ENCODE results near the gene DDX53.

DDX53 gene

GRCh38 chrX:22985958-22986357 lies 13.8 kb upstream of the DDX53 start:
- no peaks in the 10 kb centered on the region for H3K9me3 ChIP-seq (ENCODE audit: insufficient read depth, low read depth, low read length)
- no peaks in the 10 kb centered on the region for H3K27me3 ChIP-seq (ENCODE audit: insufficient read depth, low read length)
- H3K36me3 ChIP-seq (ENCODE audit: insufficient read depth, low read length), result no peaks in the 10 kb centered on the region
- no peak overlapping the region for H3K9ac ChIP-seq (ENCODE audit: low read depth, low read length)
- WGBS, result 100% methylated on average over 2 of the region's 2 CpGs
- H3K27ac ChIP-seq (ENCODE audit: low read depth, low read length), result no peak overlapping the region
- H3K4me3 ChIP-seq (ENCODE audit: low read length), result no peak overlapping the region
- no peaks in the 10 kb centered on the region for H3K4me1 ChIP-seq (ENCODE audit: insufficient read depth, low read length)

- H3K9me3 ChIP-seq (ENCODE audit: insufficient read depth, low read depth, low read length), result no peaks in the 10 kb centered on the region
- WGBS, result no CpG with 5 or more reads among the region's 1 CpG
- H3K27me3 ChIP-seq (ENCODE audit: insufficient read depth, low read length), result no peaks in the 10 kb centered on the region
Measured at GRCh38 chrX:22987452-22987851, 12.3 kb upstream of the DDX53 start.

GRCh38 chrX:23003116-23003515 lies 3.4 kb downstream of the DDX53 start:
- Histone ChIP-seq H3K4me3 (ENCODE audit: low read length) (no peak overlapping the region), H3K9me3 (ENCODE audit: insufficient read depth, low read depth, low read length) (no peaks in the 10 kb centered on the region), H3K27me3 (ENCODE audit: insufficient read depth, low read length) (no peaks in the 10 kb centered on the region), H3K9ac (ENCODE audit: low read depth, low read length) (no peak overlapping the region), H3K27ac (ENCODE audit: low read depth, low read length) (no peak overlapping the region), H3K4me1 (ENCODE audit: insufficient read depth, low read length) (no peaks in the 10 kb centered on the region), H3K36me3 (ENCODE audit: insufficient read depth, low read length) (no peaks in the 10 kb centered on the region)
- WGBS, result no CpG with 5 or more reads among the region's 2 CpGs

More at GRCh38 chrX:22987452-22987851, 12.3 kb upstream of the DDX53 start:
- H3K36me3 ChIP-seq (ENCODE audit: insufficient read depth, low read length), result no peaks in the 10 kb centered on the region
- H3K9ac ChIP-seq (ENCODE audit: low read depth, low read length), result no peak overlapping the region
- no peaks in the 10 kb centered on the region for H3K4me1 ChIP-seq (ENCODE audit: insufficient read depth, low read length)
- H3K27ac ChIP-seq (ENCODE audit: low read depth, low read length), result no peak overlapping the region
- no peak overlapping the region for H3K4me3 ChIP-seq (ENCODE audit: low read length)

- Histone ChIP-seq H3K4me3 (ENCODE audit: low read length) (no peak overlapping the region), H3K9me3 (ENCODE audit: insufficient read depth, low read depth, low read length) (no peaks in the 10 kb centered on the region), H3K9ac (ENCODE audit: low read depth, low read length) (no peak overlapping the region), H3K27ac (ENCODE audit: low read depth, low read length) (no peak overlapping the region), H3K27me3 (ENCODE audit: insufficient read depth, low read length) (no peaks in the 10 kb centered on the region), H3K36me3 (ENCODE audit: insufficient read depth, low read length) (no peaks in the 10 kb centered on the region), H3K4me1 (ENCODE audit: insufficient read depth, low read length) (no peaks in the 10 kb centered on the region)
- 89% methylated on average over 1 of the region's 1 CpG for WGBS
Measured at GRCh38 chrX:23008431-23009099, 8.8 kb downstream of the DDX53 start.

GRCh38 chrX:23012162-23012561 lies 12.4 kb downstream of the DDX53 start:
- no peaks in the 10 kb centered on the region for H3K27me3 ChIP-seq (ENCODE audit: insufficient read depth, low read length)
- no peaks in the 10 kb centered on the region for H3K36me3 ChIP-seq (ENCODE audit: insufficient read depth, low read length)
- no peaks in the 10 kb centered on the region for H3K9me3 ChIP-seq (ENCODE audit: insufficient read depth, low read depth, low read length)
- H3K4me1 ChIP-seq (ENCODE audit: insufficient read depth, low read length), result no peaks in the 10 kb centered on the region
- 82% methylated on average over 1 of the region's 2 CpGs for WGBS
- H3K27ac ChIP-seq (ENCODE audit: low read depth, low read length), result no peak overlapping the region
- H3K9ac ChIP-seq (ENCODE audit: low read depth, low read length), result no peak overlapping the region
- no peak overlapping the region for H3K4me3 ChIP-seq (ENCODE audit: low read length)

- Histone ChIP-seq H3K27ac (ENCODE audit: low read depth, low read length) (no peak overlapping the region), H3K4me1 (ENCODE audit: insufficient read depth, low read length) (no peaks in the 10 kb centered on the region), H3K27me3 (ENCODE audit: insufficient read depth, low read length) (no peaks in the 10 kb centered on the region), H3K36me3 (ENCODE audit: insufficient read depth, low read length) (no peaks in the 10 kb centered on the region), H3K9me3 (ENCODE audit: insufficient read depth, low read depth, low read length) (no peaks in the 10 kb centered on the region), H3K4me3 (ENCODE audit: low read length) (no peak overlapping the region), H3K9ac (ENCODE audit: low read depth, low read length) (no peak overlapping the region)
- WGBS, result 95% methylated on average over 1 of the region's 1 CpG
Measured at GRCh38 chrX:23012636-23013035, 12.9 kb downstream of the DDX53 start.

- H3K27me3 ChIP-seq (ENCODE audit: insufficient read depth, low read length), result no peaks in the 10 kb centered on the region
- H3K4me1 ChIP-seq (ENCODE audit: insufficient read depth, low read length), result no peaks in the 10 kb centered on the region
- no peak overlapping the region for H3K4me3 ChIP-seq (ENCODE audit: low read length)
- no peaks in the 10 kb centered on the region for H3K9me3 ChIP-seq (ENCODE audit: insufficient read depth, low read depth, low read length)
- 93% methylated on average over 2 of the region's 2 CpGs for WGBS
- no peak overlapping the region for H3K9ac ChIP-seq (ENCODE audit: low read depth, low read length)
- H3K36me3 ChIP-seq (ENCODE audit: insufficient read depth, low read length), result no peaks in the 10 kb centered on the region
- H3K27ac ChIP-seq (ENCODE audit: low read depth, low read length), result no peak overlapping the region
Measured at GRCh38 chrX:23013366-23013765, 13.6 kb downstream of the DDX53 start.

- no CpG with 5 or more reads among the region's 3 CpGs for WGBS
- no peaks in the 10 kb centered on the region for H3K4me1 ChIP-seq (ENCODE audit: insufficient read depth, low read length)
- H3K36me3 ChIP-seq (ENCODE audit: insufficient read depth, low read length), result no peaks in the 10 kb centered on the region
- no peaks in the 10 kb centered on the region for H3K27me3 ChIP-seq (ENCODE audit: insufficient read depth, low read length)
- no peaks in the 10 kb centered on the region for H3K9me3 ChIP-seq (ENCODE audit: insufficient read depth, low read depth, low read length)
- no peak overlapping the region for H3K27ac ChIP-seq (ENCODE audit: low read depth, low read length)
- no peak overlapping the region for H3K4me3 ChIP-seq (ENCODE audit: low read length)
- no peak overlapping the region for H3K9ac ChIP-seq (ENCODE audit: low read depth, low read length)
Measured at GRCh38 chrX:23031600-23031999, 31.8 kb downstream of the DDX53 start.

GRCh38 chrX:23035493-23035892 lies 35.7 kb downstream of the DDX53 start:
- Histone ChIP-seq H3K4me1 (ENCODE audit: insufficient read depth, low read length) (no peaks in the 10 kb centered on the region), H3K9ac (ENCODE audit: low read depth, low read length) (no peak overlapping the region), H3K36me3 (ENCODE audit: insufficient read depth, low read length) (no peaks in the 10 kb centered on the region), H3K4me3 (ENCODE audit: low read length) (no peak overlapping the region), H3K27me3 (ENCODE audit: insufficient read depth, low read length) (no peaks in the 10 kb centered on the region), H3K27ac (ENCODE audit: low read depth, low read length) (no peak overlapping the region), H3K9me3 (ENCODE audit: insufficient read depth, low read depth, low read length) (no peaks in the 10 kb centered on the region)
- WGBS, result 90% methylated on average over 3 of the region's 3 CpGs

- H3K4me3 ChIP-seq (ENCODE audit: low read length), result no peak overlapping the region
- no peaks in the 10 kb centered on the region for H3K4me1 ChIP-seq (ENCODE audit: insufficient read depth, low read length)
- no peaks in the 10 kb centered on the region for H3K27me3 ChIP-seq (ENCODE audit: insufficient read depth, low read length)
- no CpG with 5 or more reads among the region's 2 CpGs for WGBS
- no peak overlapping the region for H3K27ac ChIP-seq (ENCODE audit: low read depth, low read length)
- no peaks in the 10 kb centered on the region for H3K9me3 ChIP-seq (ENCODE audit: insufficient read depth, low read depth, low read length)
- H3K36me3 ChIP-seq (ENCODE audit: insufficient read depth, low read length), result no peaks in the 10 kb centered on the region
- H3K9ac ChIP-seq (ENCODE audit: low read depth, low read length), result no peak overlapping the region
Measured at GRCh38 chrX:23046443-23046842, 46.7 kb downstream of the DDX53 start.

GRCh38 chrX:23048806-23049573 lies 49.2 kb downstream of the DDX53 start:
- no peaks in the 10 kb centered on the region for H3K9me3 ChIP-seq (ENCODE audit: insufficient read depth, low read depth, low read length)
- no peak overlapping the region for H3K27ac ChIP-seq (ENCODE audit: low read depth, low read length)
- no peaks in the 10 kb centered on the region for H3K27me3 ChIP-seq (ENCODE audit: insufficient read depth, low read length)
- no peak overlapping the region for H3K9ac ChIP-seq (ENCODE audit: low read depth, low read length)
- H3K36me3 ChIP-seq (ENCODE audit: insufficient read depth, low read length), result no peaks in the 10 kb centered on the region
- no peaks in the 10 kb centered on the region for H3K4me1 ChIP-seq (ENCODE audit: insufficient read depth, low read length)
- H3K4me3 ChIP-seq (ENCODE audit: low read length), result no peak overlapping the region
- WGBS, result 91% methylated on average over 1 of the region's 2 CpGs

Data from HUES64 (cell line).